RWPE1 (cell line): ENCODE data around the gene MRPS2.

Source experiments
- CTCF ChIA-PET: fragments of 350-600 bp; sonication (Branson Sonifier 250); formaldehyde crosslinking; extraction: SDS; loops from one replicate; lab custom pipeline; 2021; lab: Yijun Ruan, JAX
- POLR2A ChIA-PET: fragments of 400-600 bp; formaldehyde crosslinking; extraction: SDS; loops from one replicate; lab custom pipeline; 2020; ENCODE audit warnings: antibody characterized with exemption; ENCODE audit not compliant: low non-redundant PET; lab: Yijun Ruan, JAX
- DNase-seq: peaks from one replicate; pipeline ENCODE4 v3.0.0; 2012; ENCODE audit warnings: low spot score
- H3K27ac ChIP-seq: fragments of 450-650 bp; 2 replicates; pipeline ENCODE4 v1.5.1; 2017
- TF ChIP-seq, protein P1 (sequence below): fragments of 450-650 bp; conservative IDR thresholded peaks from 2 replicates; pipeline ENCODE4 v1.5.1; 2017; ENCODE audit warnings: low read depth, mild to moderate bottlenecking

MRPS2 gene

GRCh38 chr9:135461936-135462335 lies 38.5 kb upstream of the MRPS2 start:
- DNase-seq = no peak
- ChIA-PET CTCF (no interaction called here), POLR2A (interaction anchor here (1.8 kb wide), 1 partner anchor 18 kb away, joined by 3 read pairs; no protein-coding TSS in a partner anchor)
- TF ChIP-seq, protein P1, sequence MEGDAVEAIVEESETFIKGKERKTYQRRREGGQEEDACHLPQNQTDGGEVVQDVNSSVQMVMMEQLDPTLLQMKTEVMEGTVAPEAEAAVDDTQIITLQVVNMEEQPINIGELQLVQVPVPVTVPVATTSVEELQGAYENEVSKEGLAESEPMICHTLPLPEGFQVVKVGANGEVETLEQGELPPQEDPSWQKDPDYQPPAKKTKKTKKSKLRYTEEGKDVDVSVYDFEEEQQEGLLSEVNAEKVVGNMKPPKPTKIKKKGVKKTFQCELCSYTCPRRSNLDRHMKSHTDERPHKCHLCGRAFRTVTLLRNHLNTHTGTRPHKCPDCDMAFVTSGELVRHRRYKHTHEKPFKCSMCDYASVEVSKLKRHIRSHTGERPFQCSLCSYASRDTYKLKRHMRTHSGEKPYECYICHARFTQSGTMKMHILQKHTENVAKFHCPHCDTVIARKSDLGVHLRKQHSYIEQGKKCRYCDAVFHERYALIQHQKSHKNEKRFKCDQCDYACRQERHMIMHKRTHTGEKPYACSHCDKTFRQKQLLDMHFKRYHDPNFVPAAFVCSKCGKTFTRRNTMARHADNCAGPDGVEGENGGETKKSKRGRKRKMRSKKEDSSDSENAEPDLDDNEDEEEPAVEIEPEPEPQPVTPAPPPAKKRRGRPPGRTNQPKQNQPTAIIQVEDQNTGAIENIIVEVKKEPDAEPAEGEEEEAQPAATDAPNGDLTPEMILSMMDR = no peak
- H3K27ac ChIP-seq = no peak overlapping the region

- ChIA-PET POLR2A (interaction anchor here (1.8 kb wide), 1 partner anchor 17 kb away, joined by 3 read pairs; no protein-coding TSS in a partner anchor), CTCF (interaction anchor here (0.6 to 0.7 kb wide), 2 partner anchors 39 to 211 kb away, joined by 3 read pairs; no protein-coding TSS in a partner anchor)
- TF ChIP-seq, protein P1 = no peak
- DNase-seq = peak; percentile 86
- peak overlapping the region; percentile 22 for H3K27ac ChIP-seq
Observed at GRCh38 chr9:135463140-135463539, 37.3 kb upstream of the MRPS2 start.

DNA sequence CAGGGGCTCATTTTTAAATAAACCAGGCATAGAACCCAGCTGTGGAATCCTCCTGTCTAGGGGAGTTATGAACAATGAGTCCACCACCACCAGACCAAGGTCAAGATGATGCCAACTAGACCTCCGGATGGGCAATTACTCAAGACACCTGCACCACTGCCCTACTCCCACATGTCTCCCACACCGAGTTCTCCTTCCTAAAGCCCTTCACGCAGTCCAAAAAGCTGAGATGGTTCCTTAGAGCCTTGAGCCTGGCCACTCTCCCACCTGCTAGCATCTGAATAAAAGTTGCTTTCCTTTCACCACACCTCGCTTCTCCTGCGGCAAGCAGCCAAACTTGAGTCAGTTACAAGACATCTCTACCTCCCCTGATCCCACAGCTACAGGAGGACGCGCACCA lies 36.3 kb upstream of the MRPS2 start:
- ChIA-PET POLR2A (no interaction called here), CTCF (interaction anchor here (0.6 kb wide), 1 partner anchor 8 kb away, joined by 3 read pairs; no protein-coding TSS in a partner anchor)
- TF ChIP-seq, protein P1 = no peak
- DNase-seq = no peak
- H3K27ac ChIP-seq = no peak overlapping the region

- TF ChIP-seq, protein P1 = no peak
- H3K27ac ChIP-seq = no peak overlapping the region
- DNase-seq = peak; percentile 41
- POLR2A ChIA-PET = interaction anchor here (0.6 kb wide), 1 partner anchor 12 kb away, joined by 3 read pairs; no protein-coding TSS in a partner anchor
- CTCF ChIA-PET = interaction anchor here (1.3 kb wide), 1 partner anchor 36 kb away, joined by 3 read pairs; no protein-coding TSS in a partner anchor
Observed at GRCh38 chr9:135468854-135469521, 31.5 kb upstream of the MRPS2 start.

DNA sequence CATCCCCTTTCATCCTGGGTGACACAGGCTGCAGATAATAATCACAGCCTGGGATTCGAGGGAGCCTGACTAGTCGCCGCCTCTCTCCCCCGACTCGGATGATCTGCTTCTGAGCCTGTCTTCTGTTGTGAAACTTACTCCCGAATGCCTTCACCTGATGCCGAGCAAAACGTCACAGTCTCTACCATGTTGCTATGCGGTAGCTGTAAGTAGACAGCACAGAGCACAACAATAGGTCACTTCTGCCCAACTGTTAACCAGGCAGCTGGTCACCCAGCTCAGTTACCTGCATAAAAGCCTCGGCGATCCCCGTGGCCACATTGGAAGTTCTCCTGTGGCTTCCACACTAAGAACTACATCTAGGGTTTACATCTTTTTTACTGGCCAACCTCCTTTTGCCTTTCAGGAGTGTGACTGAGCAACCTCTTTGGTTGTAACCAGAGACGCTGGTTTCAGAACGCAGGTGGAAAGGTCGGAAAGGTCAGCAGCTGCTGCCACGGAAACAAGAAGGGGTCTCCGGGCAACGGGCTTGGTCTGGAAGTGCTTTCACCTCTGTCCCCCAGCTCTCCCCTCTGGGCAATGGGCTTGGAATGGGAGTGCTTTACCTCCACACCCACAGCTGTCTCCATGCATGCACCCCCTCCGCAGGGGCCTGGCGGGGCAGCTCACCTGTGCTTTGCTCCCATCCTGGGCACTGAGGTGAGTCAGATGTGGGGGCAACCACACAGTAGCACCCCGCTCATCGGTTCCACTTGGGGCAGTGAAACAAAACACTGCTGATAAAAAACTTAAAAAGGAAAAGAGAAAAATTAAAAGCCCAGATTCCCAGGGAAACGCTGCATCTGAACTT lies 28.5 kb upstream of the MRPS2 start:
- no peak for DNase-seq
- POLR2A ChIA-PET = no interaction called here
- CTCF ChIA-PET = interaction anchor here (0.6 kb wide), 2 partner anchors 8 to 53 kb away, joined by 3 to 4 read pairs; no protein-coding TSS in a partner anchor

More for the DNA sequence above, 28.5 kb upstream of the MRPS2 start:
- TF ChIP-seq, protein P1 = no peak
- H3K27ac ChIP-seq = no peak overlapping the region
